ENCODE results near the gene NCK1.
A peak's percentile ranks its signal among the peaks of the same experiment; 100 is the strongest.
"Not testable (repeated sequence)": the region's sequence is repeated elsewhere in the genome, so short reads cannot be mapped to it uniquely, and the experiment has no call there.

NCK1 gene

DNA sequence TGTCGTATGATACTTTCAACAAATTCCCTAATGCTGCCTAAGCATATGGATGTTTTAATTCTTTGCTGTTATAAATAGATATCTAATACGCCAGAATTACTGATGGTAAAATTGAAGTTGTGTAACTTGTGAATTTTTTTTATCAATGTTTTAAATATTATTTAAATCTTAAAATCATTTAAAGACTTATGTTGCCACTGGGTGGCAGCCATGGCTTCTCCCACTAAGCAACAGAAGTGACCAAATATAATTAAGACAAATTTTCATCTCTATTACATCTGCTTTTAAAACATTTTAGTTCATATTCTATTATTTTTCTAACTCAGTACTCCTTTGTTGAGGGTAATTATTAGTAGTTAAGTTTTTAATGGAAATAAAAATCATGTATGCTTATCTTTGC is 87.7 kb downstream of the NCK1 start:
- no peak for DNase-seq

DNA sequence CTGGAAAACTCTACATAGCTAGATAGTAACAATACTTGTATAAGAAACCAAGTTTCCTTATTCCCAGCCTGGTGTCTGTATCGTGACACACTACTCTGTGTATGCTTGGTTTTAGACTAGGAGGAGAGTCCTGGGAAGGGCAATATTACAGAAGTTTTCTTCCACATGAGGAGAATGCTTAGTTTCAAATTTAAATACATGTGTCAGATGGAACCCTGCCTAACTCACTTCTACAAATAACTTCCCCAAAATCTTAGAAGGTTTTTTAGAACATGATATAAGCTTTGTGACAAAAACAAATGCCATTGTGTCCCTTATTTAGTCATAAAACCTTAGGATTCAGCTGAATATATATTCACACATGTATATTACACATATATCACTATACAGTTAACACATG is 88.6 kb downstream of the NCK1 start:
- no peak for DNase-seq

DNA sequence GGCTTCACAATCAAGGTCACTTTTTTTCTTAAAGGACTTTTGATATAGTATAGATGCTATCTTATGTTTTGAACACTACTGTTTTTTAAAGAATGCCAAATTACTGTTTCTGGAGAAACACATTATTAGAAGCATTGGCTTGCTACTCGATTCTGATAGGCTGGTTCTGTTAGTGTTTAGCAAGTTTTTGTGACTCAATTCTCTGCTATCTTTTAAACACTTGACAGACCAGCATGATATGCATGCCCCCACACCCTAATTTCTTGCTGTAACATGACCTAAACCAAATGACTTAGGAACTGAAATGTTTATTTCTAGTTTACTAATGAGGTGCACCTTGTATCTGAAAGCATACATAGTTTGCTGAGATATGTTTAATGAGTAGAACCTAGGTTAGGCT is 90.3 kb downstream of the NCK1 start:
- DNase-seq = no peak

DNA sequence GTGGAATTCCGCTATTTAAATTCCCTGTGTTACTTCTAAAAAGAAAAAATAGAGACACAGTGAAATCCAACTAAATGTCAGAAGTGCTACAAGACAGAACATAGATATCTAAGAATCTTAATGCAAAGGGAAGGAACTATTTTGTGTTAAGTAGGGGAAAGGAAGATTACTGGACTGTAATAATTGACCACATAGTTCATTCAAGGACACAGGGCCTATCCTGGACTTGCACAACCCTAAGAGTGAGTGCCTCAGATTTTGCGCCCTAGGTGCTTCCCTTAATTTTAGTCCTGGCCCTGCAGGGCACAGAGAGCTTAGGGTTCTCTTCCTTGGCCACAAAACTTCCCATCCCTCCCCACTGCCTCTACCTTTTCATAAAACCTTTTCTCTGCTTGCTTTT is 92.2 kb downstream of the NCK1 start:
- no peak for DNase-seq

DNA sequence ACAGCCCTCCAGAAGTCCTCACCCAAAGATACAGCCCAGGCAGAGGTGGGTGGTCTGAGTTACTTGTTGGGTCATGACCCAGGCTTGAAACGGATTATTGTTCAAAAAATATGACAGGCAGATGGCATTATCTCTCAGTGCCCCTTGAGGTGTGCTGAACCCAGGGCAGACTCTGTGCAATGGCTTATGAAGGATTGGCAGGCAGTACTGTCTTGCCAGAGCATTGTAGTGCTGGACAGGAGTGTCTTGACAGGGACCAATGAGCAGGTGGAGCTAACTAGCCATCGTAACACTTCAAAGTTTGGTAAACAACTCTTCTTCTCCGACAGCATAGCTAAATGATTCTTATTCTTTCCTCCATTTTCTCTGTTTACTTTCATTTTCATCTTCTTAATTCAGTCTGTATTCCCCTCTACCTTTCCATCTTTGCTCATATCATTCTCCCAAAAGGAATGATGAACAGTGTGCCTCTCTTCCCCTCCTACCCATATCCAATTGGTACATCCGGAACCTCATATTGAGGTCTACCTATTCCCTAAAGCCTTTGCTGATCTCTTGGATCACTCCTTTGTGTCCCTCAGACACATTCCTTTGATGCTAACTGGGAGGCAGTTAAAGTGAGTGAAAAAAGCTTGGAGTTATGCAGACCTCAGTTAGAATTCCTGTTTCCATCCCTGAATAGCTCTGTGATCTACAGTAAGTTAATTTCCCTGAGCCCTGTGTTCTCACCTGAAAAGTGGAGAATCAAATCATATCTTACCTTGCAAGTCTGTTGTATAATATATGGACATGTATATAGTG is 93.2 kb downstream of the NCK1 start:
- DNase-seq = no peak

DNA sequence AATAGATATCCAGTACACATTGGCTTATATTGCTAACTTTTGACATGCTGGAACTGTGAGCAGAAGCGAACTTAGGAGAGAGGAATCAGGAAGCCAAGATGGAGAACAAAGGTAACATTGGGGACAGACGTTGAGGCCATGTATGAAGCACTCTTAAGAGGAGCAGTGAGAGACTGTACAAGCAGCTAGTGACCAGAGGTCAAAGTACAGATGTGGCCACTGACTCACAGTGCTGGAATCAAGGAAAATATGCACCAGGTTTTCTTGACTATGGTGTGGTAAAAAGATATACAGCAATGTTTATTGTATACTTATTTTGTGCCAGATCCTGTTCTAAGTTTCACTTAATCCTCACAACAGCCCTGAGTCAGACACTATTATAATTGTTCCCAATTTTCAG is 93.8 kb downstream of the NCK1 start:
- DNase-seq = peak; percentile 70

DNA sequence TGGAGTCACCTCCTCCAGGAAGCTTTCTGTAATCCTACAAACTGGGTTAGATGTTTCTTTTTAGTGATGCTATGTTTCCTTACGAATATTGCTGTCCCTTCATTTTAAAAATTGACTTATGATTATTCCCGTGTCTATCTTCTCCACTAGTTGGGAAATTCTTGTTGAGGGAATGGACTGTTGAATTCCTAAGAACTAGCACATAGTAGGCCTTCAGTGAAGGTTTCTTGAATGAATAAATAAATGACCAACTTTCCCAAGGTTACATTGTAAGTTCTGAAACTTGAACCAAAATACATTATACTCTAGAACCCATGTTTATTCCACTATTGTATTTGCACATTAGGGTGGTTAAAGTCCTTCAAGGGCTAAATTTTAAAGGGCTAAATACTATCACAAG is 95.0 kb downstream of the NCK1 start:
- DNase-seq = no peak

DNA sequence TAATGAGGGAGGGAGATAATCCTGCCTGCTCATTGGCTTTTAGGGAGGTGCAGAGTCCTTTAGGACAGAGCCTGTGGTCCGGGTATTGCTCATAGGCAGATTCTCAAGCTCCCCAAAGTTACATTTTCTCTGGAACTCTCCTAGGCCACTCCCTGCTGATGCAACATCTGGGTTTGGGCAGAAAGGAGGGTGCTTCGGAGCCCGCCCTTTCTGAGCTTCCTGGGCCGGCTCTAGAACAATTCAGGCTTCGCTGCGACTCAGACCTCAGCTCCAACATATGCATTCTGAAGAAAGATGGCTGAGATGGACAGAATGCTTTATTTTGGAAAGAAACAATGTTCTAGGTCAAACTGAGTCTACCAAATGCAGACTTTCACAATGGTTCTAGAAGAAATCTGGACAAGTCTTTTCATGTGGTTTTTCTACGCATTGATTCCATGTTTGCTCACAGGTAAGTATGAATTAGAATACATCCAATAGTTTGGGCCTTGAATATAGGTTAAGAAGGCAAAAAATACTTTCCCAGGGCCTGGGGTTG is 95.8 kb downstream of the NCK1 start, which contains the start of gene IL20RB:
IL20RB (plus strand) TSS at position 233 of the 538 bp plus-strand sequence; CDS start at position 364, 131 bp downstream.
- peak; percentile 74 for DNase-seq

DNA sequence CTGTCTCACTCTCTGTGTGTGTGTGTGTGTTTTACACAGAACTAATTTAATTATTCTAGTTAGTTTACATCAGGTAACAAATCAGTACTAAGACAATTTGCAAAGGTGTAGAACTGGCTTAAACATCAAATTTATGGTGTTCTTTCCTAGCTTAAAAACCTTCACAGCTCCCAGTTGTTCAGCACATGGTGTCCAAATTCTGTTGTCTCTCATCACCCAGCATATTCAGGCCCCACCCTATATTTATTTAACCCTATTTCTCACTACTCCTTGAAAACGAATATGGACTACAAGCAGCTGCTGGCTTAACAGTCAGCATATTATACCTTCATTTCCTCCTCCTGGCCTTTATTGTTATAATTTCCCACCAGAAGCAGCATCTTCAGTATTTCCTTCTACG is 96.9 kb downstream of the NCK1 start:
- no peak for DNase-seq

DNA sequence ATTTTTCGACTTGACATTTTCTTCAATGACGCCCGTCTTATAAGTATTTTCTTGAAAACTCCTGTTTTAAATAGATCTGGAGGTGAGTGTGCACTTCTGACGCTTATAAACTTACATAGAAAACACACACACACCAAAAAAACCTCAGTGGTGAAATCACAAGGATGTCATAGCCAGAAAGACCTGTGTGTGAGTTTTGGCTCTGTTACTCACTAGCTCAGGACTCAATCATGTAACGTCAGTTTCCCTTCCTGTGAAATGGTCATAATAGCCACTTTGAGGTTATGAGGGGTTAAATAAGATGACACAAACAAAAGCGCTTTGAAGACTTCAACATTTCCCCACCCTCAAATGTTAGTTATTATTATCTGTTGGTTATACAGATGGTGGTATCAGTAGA is 97.6 kb downstream of the NCK1 start:
- no peak for DNase-seq

DNA sequence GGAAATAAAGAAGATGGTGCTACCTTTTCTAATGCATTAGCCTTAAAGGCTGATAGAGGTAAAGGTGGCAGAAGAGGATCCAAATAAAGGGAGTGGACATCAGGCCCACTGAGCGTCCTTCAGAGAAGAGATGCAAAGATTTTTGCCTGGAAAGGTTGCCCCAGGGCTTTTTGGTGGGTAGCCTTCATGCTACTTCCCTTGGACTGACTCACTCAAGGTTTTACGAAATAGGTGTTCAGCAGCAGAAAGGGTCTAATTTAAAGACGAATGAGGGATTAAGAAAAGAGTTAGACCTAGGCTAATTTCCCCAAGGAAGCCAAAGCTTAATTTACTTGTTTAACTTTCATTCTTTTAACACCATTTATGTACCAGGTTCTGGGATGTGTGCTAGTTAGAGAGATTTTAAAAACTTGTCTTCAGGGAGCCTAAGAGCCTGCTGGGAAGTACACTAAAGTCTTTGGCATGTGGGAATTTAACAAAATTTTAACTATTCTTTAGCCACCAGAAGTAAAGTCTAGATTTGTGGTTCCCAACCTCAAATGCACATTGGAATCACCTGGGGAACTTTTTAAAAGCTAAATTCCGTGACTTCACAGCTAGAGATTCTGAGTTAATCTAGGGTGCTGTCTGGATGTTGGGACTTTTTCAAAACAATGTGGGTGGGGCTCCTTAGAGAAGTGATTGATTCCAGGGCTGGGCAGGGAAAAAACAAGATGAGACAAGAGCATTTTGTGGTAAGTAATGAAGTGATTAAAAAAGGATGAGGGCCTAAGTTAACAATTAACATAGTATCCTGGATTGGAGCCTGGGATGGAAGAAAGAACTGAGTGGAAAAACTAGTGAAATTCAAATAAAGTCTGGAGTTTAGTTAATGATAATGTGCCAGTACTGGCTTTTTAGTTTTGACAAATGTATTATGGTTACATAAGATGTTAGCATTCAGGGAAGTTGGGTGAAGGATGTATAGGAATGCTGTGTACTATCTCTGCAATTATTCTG is 99.1 kb downstream of the NCK1 start:
- peak; percentile 91 for DNase-seq

DNA sequence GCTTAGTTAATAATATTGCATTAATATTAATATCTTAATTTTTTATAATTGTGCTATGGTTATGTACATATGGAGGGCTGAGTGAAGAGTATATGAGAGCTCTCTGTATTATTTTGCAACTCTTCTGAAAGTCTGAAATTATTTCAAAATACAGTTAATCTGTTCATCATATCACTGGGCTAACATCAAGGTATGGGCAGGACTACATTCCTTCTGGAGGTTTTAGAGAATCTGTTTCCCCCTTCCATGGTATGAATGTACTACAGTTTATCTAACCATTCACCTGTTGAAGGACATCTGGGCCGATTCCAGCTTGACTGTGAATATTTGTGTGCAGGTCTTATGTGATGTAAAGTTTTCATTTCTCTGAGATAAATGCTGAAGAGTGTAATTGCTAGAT is 100.9 kb downstream of the NCK1 start:
- DNase-seq = no peak

DNA sequence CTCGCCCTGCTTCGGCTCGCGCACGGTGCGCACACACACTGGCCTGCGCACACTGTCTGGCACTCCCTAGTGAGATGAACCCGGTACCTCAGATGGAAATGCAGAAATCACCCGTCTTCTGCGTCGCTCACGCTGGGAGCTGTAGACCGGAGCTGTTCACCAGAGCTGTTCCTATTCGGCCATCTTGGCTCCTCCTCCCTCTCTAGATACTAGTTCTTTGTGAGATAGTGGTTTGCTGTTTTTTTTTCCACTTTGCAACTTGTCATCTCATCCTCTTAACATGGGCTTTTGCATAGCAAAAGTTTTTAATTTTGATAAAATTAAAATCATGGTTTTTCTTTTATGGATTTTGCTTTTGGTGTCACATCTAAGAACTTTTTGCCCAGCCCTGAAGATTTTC is 107.5 kb downstream of the NCK1 start:
- DNase-seq = not testable (repeated sequence)

DNA sequence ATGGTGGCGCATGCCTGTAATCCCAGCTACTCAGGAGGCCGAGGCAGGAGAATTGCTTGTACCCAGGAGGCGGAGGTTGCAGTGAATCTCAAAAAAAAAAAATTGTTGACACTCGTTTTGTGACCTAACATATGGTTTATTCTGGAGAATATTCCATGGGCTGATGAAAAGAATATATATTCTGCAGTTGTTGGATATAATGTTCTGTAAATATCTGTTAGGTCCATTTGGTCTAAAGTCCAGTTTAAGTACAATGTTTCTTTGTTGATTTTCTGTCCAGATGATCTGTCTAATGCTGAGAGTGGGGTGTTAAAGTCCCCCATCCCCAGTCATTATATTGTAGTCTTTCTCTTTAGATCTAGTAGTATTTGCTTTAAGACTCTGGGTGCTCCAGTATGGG is 111.3 kb downstream of the NCK1 start:
- DNase-seq = no peak

DNA sequence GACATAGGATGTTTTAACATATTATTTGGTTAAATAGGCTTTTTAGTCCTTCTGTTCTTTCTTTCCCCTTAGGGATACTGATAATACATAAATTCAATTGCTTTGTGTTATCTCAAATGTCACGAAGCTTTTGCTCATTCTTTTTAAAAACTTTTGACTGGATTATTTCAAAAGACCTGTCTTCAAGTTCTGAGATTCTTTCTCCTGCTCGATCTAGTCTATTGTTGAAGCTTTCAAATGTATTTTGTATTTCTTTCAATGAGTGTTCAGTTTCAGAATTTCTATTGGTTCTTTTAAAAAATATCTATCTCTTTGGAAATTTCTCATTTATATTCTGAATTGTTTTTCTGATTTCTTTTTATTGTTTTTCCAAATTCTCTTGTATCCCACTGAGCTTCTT is 112.7 kb downstream of the NCK1 start:
- no peak for DNase-seq

DNA sequence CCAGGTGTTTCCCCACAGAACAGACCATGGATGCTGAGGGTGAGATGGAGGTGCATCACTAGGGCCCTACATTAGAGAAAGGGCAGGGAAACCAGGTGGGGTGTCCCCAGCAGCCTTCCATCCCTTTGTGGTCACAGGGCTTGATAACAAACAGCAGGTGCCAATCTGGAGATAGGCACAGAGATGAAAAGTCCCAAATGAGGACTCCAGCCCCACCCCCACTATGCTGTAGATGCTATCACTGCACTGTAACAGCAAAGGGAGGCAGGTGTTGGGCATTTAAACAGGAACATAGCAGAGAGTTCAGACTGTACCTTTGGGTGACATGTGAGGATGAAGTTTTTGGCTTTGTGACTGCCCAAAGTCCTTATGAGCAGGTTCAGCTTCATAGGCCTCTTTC is 117.2 kb downstream of the NCK1 start:
- no peak for DNase-seq

DNA sequence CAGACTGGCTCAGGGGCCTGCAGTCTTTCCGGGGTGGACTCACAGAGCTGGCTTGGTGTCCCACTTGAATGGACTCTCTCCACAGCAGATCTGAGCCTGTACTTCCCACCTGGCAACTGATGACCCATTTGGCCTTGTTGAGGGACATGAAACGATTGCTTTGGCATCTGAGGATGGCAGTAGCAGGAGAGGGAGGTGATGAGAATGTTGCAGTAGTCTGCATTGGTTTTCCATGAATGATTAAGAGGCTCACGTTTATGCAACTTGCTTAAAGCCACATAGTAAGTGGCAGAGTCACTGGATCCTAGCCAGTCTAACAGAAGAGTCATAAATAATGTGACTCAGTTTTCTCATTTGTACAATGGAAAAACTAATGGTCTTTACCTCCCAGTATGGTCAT is 117.7 kb downstream of the NCK1 start:
- no peak for DNase-seq

DNA sequence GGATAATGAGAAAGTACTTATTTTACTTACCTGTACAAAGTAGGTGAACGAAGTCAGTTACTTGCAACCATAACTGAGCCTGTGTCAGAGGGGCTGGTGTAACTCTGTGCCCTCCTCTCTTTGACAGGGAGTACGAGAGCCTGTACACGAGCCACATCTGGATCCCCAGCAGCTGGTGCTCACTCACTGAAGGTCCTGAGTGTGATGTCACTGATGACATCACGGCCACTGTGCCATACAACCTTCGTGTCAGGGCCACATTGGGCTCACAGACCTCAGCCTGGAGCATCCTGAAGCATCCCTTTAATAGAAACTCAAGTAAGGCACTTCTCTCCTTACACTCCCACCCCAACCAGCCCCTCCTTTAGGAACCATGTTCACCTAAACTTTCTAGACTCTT is 120.0 kb downstream of the NCK1 start:
- no peak for DNase-seq

DNA sequence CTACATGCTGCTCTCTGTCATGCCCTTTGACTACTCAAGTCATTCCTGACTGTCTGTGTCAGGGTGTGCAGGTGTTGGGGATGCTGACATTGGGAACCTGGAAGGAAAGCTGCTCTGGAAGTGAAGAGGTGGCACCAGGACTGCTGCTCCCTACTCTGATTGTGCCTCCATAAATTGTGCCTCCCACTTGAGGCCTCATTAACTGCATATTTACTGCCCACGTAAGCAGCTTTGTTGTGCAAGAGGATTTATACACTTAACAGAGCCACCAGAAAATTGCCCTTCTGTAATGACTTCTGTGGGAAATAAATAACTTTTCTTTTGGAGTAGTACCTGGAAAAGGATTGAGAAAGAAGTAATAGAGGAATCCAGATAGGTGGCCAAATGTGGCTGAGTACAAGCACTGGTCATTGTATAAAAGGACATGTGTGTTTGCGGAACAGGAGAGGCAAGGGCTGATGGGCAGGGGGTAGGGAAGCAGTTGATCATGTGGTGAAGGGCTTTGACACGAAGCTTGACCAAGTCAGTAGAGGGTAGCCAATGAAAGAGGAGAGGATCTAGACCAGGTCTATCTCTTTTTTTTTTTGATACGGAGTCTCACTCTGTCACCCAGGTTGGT is 120.6 kb downstream of the NCK1 start:
- no peak for DNase-seq

DNA sequence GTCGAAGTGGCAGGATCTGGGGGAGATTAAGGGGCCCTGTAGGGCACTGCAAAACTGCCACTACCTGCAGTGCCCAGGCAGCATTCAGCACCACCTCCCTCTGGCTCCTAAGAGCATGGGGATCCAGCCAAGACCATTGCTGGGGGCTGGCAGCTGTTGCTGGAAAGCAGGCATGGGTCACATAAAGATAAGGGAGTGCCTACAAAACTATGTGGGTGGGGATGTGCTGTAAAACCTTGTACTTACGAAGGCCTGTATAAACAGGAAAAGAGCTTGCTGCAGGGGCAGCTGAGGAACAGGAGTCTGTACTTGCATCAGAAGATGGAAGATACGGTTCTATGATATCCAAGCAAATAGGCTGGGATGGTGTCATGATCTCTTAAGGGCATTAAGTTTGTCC is 122.8 kb downstream of the NCK1 start:
- peak; percentile 74 for DNase-seq

DNA sequence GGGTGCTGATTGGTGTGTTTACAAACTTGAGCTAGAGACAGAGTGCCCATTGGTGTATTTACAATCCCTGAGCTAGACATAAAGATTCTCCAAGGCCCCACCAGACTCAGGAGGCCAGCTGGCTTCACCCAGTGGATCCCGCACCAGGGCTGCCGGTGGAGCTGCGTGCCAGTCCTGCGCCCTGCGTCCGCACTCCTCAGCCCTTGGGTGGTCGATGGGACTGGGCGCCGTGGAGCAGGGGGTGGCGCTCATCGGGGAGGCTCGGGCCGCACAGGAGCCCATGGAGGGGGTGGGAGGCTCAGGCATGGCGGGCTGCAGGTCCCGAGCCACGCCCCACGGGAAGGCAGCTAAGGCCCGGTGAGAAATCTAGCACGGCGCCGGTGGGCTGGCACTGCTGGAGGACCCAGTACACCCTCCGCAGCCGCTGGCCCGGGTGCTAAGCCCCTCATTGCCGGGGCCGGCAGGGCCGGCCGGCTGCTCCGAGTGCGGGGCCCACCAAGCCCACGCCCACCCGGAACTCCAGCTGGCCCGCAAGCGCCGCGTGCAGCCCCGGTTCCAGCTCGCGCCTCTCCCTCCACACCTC is 125.5 kb downstream of the NCK1 start:
- not testable (repeated sequence) for DNase-seq

DNA sequence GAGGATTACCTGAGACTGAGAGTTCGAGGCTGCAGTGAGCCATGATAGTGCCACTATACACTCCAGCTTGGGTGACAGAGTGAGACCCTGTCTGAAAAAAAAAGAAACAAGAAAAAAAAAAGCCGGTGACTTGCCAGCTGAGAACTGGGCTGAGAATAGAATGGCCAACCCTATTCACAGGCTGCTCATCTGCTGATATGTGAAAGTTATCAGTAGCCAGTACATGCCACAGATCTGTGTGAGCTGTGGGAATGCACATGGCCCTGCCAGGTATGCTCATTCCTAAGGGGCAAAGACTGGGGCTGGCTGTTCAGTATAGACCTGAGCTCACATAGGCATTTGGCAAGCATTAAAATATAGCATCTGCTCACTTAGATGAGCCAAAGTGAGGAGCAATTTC is 126.6 kb downstream of the NCK1 start:
- no peak for DNase-seq
